Erythroblast (primary cell): ENCODE data around the gene APBA1.

Experiments
- GATA1 ChIP-seq: IDR thresholded peaks from 2 replicates; pipeline ENCODE4 v1.6.1; 2011; ENCODE audit warnings: low read depth, mild to moderate bottlenecking, control low read depth, low read length, moderate library complexity
- POLR2A ChIP-seq: IDR thresholded peaks from 2 replicates; pipeline ENCODE4 v1.6.1; 2011; ENCODE audit warnings: mild to moderate bottlenecking, low read length

GRCh38 chr9:69715825-69716224, 43.7 kb upstream of the APBA1 start:
- TF ChIP-seq POLR2A (no peak), GATA1 (no peak)
